ENCODE results near the gene IRF5.
A peak's percentile ranks its signal among the peaks of the same experiment; 100 is the strongest.

IRF5 gene

GRCh38 chr7:128921866-128922440 lies 15.8 kb upstream of the IRF5 start:
- DNase-seq, result no peak

GRCh38 chr7:128922496-128923410 lies 15.0 kb upstream of the IRF5 start:
- no peak for DNase-seq

- no peak for DNase-seq
Measured at GRCh38 chr7:128923411-128923800, 14.3 kb upstream of the IRF5 start.

GRCh38 chr7:128924707-128925588 lies 12.8 kb upstream of the IRF5 start:
- no peak for DNase-seq

- DNase-seq, result no peak
Measured at GRCh38 chr7:128928159-128928813, 9.4 kb upstream of the IRF5 start.

GRCh38 chr7:128928882-128929788 lies 8.6 kb upstream of the IRF5 start:
- no peak for DNase-seq

GRCh38 chr7:128931190-128931798 lies 6.4 kb upstream of the IRF5 start:
- no peak for DNase-seq

- no peak for DNase-seq
Measured at GRCh38 chr7:128931965-128932861, 5.5 kb upstream of the IRF5 start.

- DNase-seq, result no peak
Measured at GRCh38 chr7:128932862-128933179, 4.9 kb upstream of the IRF5 start.

- DNase-seq, result peak; percentile 35 to 40
Measured at GRCh38 chr7:128933180-128933891, 4.4 kb upstream of the IRF5 start.

GRCh38 chr7:128934361-128935341 lies 3.1 kb upstream of the IRF5 start:
- DNase-seq, result no peak

GRCh38 chr7:128935342-128935730 lies 2.4 kb upstream of the IRF5 start:
- DNase-seq, result no peak

GRCh38 chr7:128936798-128937197 lies 929 bp upstream of the IRF5 start:
- DNase-seq, result no peak

GRCh38 chr7:128937271-128937646 lies 468 bp upstream of the IRF5 start:
- no peak for DNase-seq

- no peak for DNase-seq
Measured at GRCh38 chr7:128938544-128939074, 882 bp downstream of the IRF5 start.

GRCh38 chr7:128939075-128939860 lies 1.5 kb downstream of the IRF5 start:
- DNase-seq, result no peak

GRCh38 chr7:128939861-128940410 lies 2.2 kb downstream of the IRF5 start:
- no peak for DNase-seq

All from stimulated activated CD4-positive, alpha-beta T cell treated with anti-CD3 and anti-CD28 coated beads, Interleukin-4, amount 100 ng/mL, for 4 hours (primary cell).